Immature natural killer cell (primary cell): ENCODE measurements around the gene GMPPA. TPM values are rescaled to one million over a fixed set of nuclear protein-coding genes. Genes with fewer than 3 reads are reported as not detected.

Experiments used
- DNase-seq, 3 donors: peaks; one replicate each; pipeline ENCODE4 v3.0.0; 2022; ENCODE audit warnings: mixed read lengths in 1 of 3
- H3K27ac Mint-ChIP-seq, 6 donors: one replicate each; pipeline ENCODE4 v1.8.0; 2020; ENCODE audit warnings: mixed read lengths in 6 of 6, mild to moderate bottlenecking in 5 of 6, inconsistent platforms in 4 of 6, moderate library complexity in 3 of 6
- H3K27me3 Mint-ChIP-seq, 3 donors: one replicate each; pipeline ENCODE4 v1.8.0; 2020 to 2021; ENCODE audit warnings: low read depth in 3 of 3, mild to moderate bottlenecking in 3 of 3, mixed read lengths in 3 of 3, moderate library complexity in 3 of 3, inconsistent platforms in 1 of 3
- H3K36me3 Mint-ChIP-seq, 3 donors: one replicate each; pipeline ENCODE4 v1.8.0; 2020; ENCODE audit warnings: mixed read lengths in 3 of 3, inconsistent platforms in 2 of 3, mild to moderate bottlenecking in 2 of 3
- H3K4me1 Mint-ChIP-seq, 2 donors: one replicate each; pipeline ENCODE4 v1.8.0; 2020; ENCODE audit warnings: inconsistent platforms in 2 of 2, mild to moderate bottlenecking in 2 of 2, mixed read lengths in 2 of 2, moderate library complexity in 1 of 2
- H3K4me3 Mint-ChIP-seq, 5 donors: one replicate each; pipeline ENCODE4 v1.8.0; 2020; ENCODE audit warnings: mild to moderate bottlenecking in 5 of 5, mixed read lengths in 5 of 5, inconsistent platforms in 3 of 5, moderate library complexity in 3 of 5
- H3K9me3 Mint-ChIP-seq, 6 donors: one replicate each; pipeline ENCODE4 v1.8.0; 2020; ENCODE audit warnings: mild to moderate bottlenecking in 6 of 6, mixed read lengths in 6 of 6, inconsistent platforms in 4 of 6, moderate library complexity in 3 of 6
- polyA plus RNA-seq, 3 donors: library from polyadenylated mRNA; unstranded; fragments of 300-500 nt; fragmentation: Illumina TruSeq; gene quantifications; one replicate each; pipeline ENCODE4 v1.2.3, GENCODE V29; 2021

The GMPPA gene
- polyA plus RNA-seq, 3 donors from 2014 or later = 21.4 to 40.9 (median 37.1) TPM

GRCh38 chr2:219532378-219532649, 33.6 kb downstream of the GMPPA start:
- no peak overlapping the region for H3K27ac Mint-ChIP-seq
- H3K36me3 Mint-ChIP-seq = no peaks in the 10 kb centered on the region
- no peak overlapping the region for H3K4me3 Mint-ChIP-seq
- DNase-seq = no peak
- H3K27me3 Mint-ChIP-seq = peaks cover 8 to 23% (median 14%) of the 10 kb centered on the region in 3 donors
- H3K4me1 Mint-ChIP-seq = no peaks in the 10 kb centered on the region
- peaks cover 0 to 2% (median 0%) of the 10 kb centered on the region in 6 donors for H3K9me3 Mint-ChIP-seq

DNA sequence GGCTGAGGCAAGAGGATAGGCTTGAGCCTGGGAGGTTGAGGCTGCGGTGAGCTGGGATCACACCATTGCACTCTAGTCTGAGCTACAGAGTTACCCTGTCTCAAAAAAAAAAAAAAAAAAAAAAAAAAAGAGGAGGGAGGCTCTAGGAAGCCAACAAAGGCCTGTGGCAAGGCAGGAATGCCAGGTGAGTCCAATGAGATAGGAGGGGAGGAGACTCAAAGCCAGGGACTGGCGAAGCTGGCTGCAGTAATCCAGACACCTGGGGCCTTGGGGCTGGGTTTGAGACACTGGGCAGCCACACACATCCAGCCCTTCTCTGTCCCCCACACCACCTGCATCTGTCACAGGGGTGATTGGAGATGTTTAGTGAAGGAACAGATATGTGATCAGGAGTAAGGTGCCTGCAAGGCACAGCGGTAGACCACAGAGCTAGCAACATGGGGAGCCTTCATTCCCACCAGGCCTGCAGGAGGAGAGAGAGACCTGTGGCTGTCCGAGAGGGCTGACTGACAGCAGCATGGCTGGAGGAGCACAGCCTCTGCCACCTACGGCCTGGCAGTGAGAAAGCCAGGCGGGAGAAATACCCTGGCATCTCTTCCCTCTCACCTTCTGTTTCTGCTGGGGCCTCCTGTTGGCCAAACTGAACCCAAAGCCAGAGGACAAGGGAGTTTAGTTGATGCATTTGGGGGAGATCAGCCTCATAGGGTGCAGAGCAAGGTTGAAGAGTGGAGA, 35.4 kb downstream of the GMPPA start:
- Mint-ChIP-seq H3K9me3 (peaks cover 0 to 2% (median 0%) of the 10 kb centered on the region in 6 donors), H3K27ac (no peak overlapping the region), H3K4me1 (no peaks in the 10 kb centered on the region), H3K27me3 (peaks cover 8 to 13% (median 8%) of the 10 kb centered on the region in 3 donors), H3K36me3 (no peaks in the 10 kb centered on the region), H3K4me3 (no peak overlapping the region)
- DNase-seq = no peak

- H3K27me3 Mint-ChIP-seq = peaks cover 2 to 4% (median 3%) of the 10 kb centered on the region in 3 donors
- peaks cover 5 to 6% of the 10 kb centered on the region in 2 donors for H3K4me1 Mint-ChIP-seq
- H3K36me3 Mint-ChIP-seq = no peaks in the 10 kb centered on the region
- H3K9me3 Mint-ChIP-seq = no peaks in the 10 kb centered on the region
- DNase-seq = no peak
- H3K27ac Mint-ChIP-seq = no peak overlapping the region
- H3K4me3 Mint-ChIP-seq = no peak overlapping the region
Observed at GRCh38 chr2:219536425-219536824, 37.7 kb downstream of the GMPPA start.

DNA sequence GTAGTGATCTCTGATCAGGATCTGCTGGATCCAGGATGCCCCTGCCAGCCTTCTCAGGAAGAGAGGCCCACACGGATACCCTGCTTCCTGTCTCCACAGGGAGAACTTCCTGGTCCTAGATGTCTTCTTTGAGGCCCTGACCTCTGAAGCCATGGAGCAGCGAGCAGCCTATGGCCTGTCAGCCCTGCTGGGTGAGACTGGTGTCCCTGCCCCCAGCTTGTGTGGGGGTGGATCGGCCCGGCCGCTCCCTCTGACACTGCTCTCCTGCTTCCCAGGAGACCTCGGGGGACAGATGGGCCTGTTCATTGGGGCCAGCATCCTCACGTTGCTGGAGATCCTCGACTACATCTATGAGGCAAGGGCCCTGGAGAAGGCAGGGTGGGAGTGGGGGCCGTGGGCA, 38.3 kb downstream of the GMPPA start:
- Mint-ChIP-seq H3K36me3 (no peaks in the 10 kb centered on the region), H3K27ac (no peak overlapping the region), H3K4me1 (peaks cover 7 to 9% of the 10 kb centered on the region in 2 donors), H3K9me3 (no peaks in the 10 kb centered on the region), H3K27me3 (peaks cover 2 to 3% (median 2%) of the 10 kb centered on the region in 3 donors), H3K4me3 (no peak overlapping the region)
- DNase-seq = no peak

- peaks cover 2 to 3% (median 2%) of the 10 kb centered on the region in 3 donors for H3K27me3 Mint-ChIP-seq
- peaks cover 16 to 18% of the 10 kb centered on the region in 2 donors for H3K4me1 Mint-ChIP-seq
- H3K4me3 Mint-ChIP-seq = no peak overlapping the region
- no peaks in the 10 kb centered on the region for H3K36me3 Mint-ChIP-seq
- H3K27ac Mint-ChIP-seq = no peak overlapping the region
- DNase-seq = no peak
- no peaks in the 10 kb centered on the region for H3K9me3 Mint-ChIP-seq
Observed at GRCh38 chr2:219537657-219538488, 39.2 kb downstream of the GMPPA start.

- H3K27ac Mint-ChIP-seq = no peak overlapping the region
- no peaks in the 10 kb centered on the region for H3K36me3 Mint-ChIP-seq
Observed at GRCh38 chr2:219538504-219538951, 39.8 kb downstream of the GMPPA start.

DNA sequence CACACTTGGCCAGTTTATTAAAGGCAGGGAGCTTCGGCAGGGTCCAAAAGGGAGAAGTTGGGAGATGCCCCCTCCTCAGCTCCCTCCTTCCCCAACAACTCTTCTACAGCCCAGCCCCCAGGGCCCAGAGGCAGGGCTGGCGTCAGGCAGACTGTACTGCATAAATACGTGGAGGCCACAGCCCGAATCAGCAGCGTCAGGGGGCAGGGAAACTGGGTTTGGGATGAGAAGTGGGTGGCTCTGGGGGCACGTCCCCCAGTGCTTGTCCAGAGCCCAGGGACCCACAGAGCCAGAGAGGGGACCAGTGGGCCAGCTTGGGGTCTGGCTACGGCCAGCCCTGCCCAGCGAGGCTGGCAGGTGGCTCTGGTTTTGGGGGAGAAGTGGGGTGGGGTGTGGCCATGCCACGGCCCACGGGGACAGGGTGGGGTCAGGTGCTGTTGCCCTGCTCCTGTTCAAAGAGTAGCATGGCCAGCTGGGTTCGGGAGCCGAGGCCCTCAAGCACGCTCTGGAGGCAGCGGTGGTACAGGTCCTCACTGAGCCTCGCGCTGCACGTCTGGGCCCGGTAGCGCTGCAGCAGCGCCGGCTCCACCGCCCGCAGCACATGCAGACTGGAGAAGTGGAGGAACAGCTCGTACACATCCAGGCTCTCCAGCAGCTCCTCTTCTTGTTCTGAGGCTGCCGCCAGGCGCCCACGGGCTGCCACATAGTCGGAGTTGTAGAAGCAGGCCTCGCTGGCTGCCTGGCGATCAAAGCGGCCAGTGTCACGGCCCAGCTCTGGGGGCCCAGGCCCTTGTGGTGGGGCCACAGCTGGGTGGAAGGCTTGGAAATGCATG, 40.5 kb downstream of the GMPPA start:
- no peak overlapping the region for H3K27ac Mint-ChIP-seq
- peaks cover 17 to 20% of the 10 kb centered on the region in 2 donors for H3K4me1 Mint-ChIP-seq
- DNase-seq = no peak
- H3K4me3 Mint-ChIP-seq = no peak overlapping the region
- H3K27me3 Mint-ChIP-seq = peaks cover 3% of the 10 kb centered on the region in 3 donors
- H3K36me3 Mint-ChIP-seq = no peaks in the 10 kb centered on the region
- H3K9me3 Mint-ChIP-seq = no peaks in the 10 kb centered on the region

More at GRCh38 chr2:219538504-219538951, 39.8 kb downstream of the GMPPA start:
- no peak for DNase-seq
- Mint-ChIP-seq H3K4me1 (peaks cover 16 to 19% of the 10 kb centered on the region in 2 donors), H3K9me3 (no peaks in the 10 kb centered on the region), H3K27me3 (peaks cover 2 to 3% (median 2%) of the 10 kb centered on the region in 3 donors), H3K4me3 (no peak overlapping the region)

DNA sequence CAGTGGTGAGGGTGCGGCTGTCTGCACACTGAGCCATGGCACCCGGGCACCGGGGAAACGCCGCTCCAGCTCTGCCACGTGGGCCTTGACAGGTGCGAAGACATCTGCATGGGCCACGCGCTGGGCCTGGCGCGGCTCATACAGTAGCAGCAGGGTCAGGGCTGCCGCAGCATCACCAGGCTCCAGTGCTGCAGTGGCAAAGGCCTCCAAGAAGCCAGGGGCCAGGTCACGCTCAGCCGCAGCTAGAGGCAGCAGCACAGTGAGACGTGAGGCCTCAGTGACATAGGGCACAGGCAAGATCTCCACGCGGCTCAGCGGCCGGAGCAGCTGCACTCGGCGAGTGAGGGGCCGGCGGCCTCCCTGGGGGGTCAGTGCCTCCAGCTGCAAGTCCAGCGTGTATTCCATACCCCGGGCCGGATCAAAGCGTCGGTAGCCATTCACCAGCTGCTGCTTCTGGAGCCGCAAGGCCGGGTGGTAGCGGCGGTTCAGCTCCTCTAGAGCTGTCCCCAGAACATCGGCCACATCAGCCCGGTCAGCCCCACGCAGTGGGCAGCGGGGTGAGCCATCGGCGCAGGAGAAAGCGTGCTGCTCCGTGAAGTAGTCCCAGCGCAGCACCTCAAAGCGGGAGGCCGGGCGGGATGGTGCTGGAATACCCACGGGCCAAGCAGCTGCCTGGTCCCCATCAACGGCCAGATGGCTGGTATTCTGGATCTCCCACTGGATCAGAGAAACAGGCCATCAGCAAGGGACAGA, 41.4 kb downstream of the GMPPA start:
- H3K4me3 Mint-ChIP-seq = no peak overlapping the region
- no peak overlapping the region for H3K27ac Mint-ChIP-seq
- H3K4me1 Mint-ChIP-seq = peaks cover 26 to 30% of the 10 kb centered on the region in 2 donors
- H3K9me3 Mint-ChIP-seq = no peaks in the 10 kb centered on the region
- H3K27me3 Mint-ChIP-seq = peaks cover 4 to 5% (median 4%) of the 10 kb centered on the region in 3 donors
- H3K36me3 Mint-ChIP-seq = no peaks in the 10 kb centered on the region
- DNase-seq = no peak

GRCh38 chr2:219540784-219541504, 42.3 kb downstream of the GMPPA start:
- no peaks in the 10 kb centered on the region for H3K9me3 Mint-ChIP-seq
- H3K4me3 Mint-ChIP-seq = peak overlapping the region; percentile 60 to 87 (median 65)

DNA sequence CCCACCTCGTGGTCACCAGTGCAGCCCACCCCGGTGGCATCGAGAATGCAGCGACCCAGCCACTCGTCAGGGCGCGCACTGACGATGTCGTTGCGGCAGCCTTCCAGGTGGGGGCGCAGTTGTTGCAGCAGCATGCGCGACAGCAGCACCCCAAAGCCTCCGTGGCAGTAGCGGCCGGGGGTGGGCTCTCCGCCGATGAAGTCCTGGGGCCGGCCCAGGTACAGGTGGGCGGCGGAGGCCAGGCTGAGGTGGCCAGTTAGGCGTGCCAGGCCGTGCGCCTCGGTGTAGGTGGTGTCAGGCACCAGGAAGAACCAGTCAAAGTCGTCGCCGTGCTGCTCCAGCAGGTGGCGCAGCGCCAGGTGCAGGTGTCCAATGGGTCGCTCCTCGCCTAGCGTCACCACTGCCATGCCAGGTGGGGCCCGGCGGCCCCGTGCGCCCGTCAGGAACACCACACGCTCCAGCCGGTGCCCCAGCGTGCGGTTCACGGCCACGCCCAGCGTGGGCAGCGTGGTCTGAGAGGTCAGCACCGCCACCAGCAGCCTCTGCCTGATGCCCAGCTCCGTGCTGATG, 43.0 kb downstream of the GMPPA start:
- Mint-ChIP-seq H3K27me3 (peaks cover 4 to 5% (median 5%) of the 10 kb centered on the region in 3 donors), H3K36me3 (no peaks in the 10 kb centered on the region), H3K4me3 (peak overlapping the region; percentile 65 to 92 (median 85)), H3K4me1 (peaks cover 26 to 30% of the 10 kb centered on the region in 2 donors), H3K9me3 (no peaks in the 10 kb centered on the region), H3K27ac (peak overlapping the region in 1 of 6 donors; percentile 20)
- peak; percentile 83 to 84 (median 84) for DNase-seq

More at GRCh38 chr2:219540784-219541504, 42.3 kb downstream of the GMPPA start:
- Mint-ChIP-seq H3K27me3 (peaks cover 2 to 5% (median 5%) of the 10 kb centered on the region in 3 donors), H3K4me1 (peaks cover 26 to 30% of the 10 kb centered on the region in 2 donors), H3K27ac (peak overlapping the region in 1 of 6 donors; percentile 20), H3K36me3 (no peaks in the 10 kb centered on the region)
- DNase-seq = no peak

GRCh38 chr2:219542931-219543595, 44.4 kb downstream of the GMPPA start:
- no peaks in the 10 kb centered on the region for H3K36me3 Mint-ChIP-seq
- no peaks in the 10 kb centered on the region for H3K9me3 Mint-ChIP-seq

More at GRCh38 chr2:219542931-219543595, 44.4 kb downstream of the GMPPA start:
- H3K27me3 Mint-ChIP-seq = peaks cover 5 to 7% (median 7%) of the 10 kb centered on the region in 3 donors
- H3K4me1 Mint-ChIP-seq = peaks cover 26 to 30% of the 10 kb centered on the region in 2 donors
- H3K4me3 Mint-ChIP-seq = peak overlapping the region; percentile 85 to 92 (median 86)
- no peak for DNase-seq
- peak overlapping the region; percentile 50 to 79 (median 70) for H3K27ac Mint-ChIP-seq
